Measurements from ENCODE around the gene MDH1B. TPM values are rescaled to one million over a fixed set of nuclear protein-coding genes. Genes with fewer than 3 reads are reported as not detected.
"Not testable (repeated sequence)": the region's sequence is repeated elsewhere in the genome, so short reads cannot be mapped to it uniquely, and the experiment has no call there.

Gene MDH1B
- total RNA-seq, 1 experiment from 2014 or later = 0.85 TPM

- CTCF ChIA-PET; H3K4me3 ChIP-seq (ENCODE audit: low read depth in 2 of 2, low read length in 2 of 2); H3K27me3 ChIP-seq (ENCODE audit: control insufficient read depth, insufficient read depth, low read length); H3K36me3 ChIP-seq (ENCODE audit: control insufficient read depth, insufficient read depth, low read length); DNase-seq (ENCODE audit: low read depth, low spot score); H3K4me1 ChIP-seq (ENCODE audit: control insufficient read depth, insufficient read depth, low read length); ATAC-seq; BruUV-seq (replicated peaks); H3K9me3 ChIP-seq (ENCODE audit: control insufficient read depth, insufficient read depth, low read depth, low read length); POLR2A ChIA-PET; H3K27ac ChIP-seq (ENCODE audit: low read length); in situ Hi-C loops (cut with HindIII; ENCODE audit: low pct_unique_long_range_greater_than_20kb, low sequenced_read_pairs): not testable (repeated sequence)
- intact Hi-C loops (cut with micrococcal nuclease; ENCODE audit: unreplicated experiment) = loop anchor here (10.0 kb wide), 1 partner anchor 357 kb away; the partner anchor contains the start of gene KLF7
Measured at GRCh38 chr2:206807624-206808023, 42.5 kb upstream of the MDH1B start.

DNA sequence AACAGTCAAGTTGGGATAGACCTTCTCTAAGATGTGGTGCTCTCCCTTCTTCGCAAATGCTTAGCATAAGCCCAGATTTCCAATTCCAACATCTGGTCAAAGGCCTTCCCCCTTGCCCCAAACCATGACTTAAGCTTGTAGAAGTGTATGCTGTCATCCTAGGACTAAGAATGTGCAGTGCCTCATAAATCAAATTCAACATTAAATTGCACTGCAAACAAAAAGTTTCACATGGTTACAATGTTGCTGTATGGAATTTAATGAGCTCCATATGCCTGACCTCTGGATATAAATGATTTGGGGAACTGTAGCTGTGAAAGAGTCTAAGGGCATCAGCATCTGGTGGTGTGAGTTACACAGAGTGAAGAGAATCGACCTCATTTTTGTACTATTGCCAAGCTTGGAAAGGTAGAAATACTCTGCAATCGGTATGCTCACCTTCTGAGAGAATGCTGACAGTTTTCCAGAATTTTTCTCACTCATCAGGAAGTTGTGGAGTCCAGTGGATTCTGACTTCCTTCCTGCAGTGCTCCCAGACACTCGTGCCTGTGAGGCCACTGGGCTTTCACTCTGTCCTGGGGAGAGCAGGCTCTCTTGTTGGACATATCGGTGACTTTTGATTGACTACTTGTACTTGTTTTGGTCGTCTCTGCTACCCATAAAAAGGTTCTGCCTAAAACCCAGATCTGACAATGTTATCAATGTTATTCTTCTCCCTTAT, 40.9 kb upstream of the MDH1B start:
- H3K4me3 ChIP-seq (ENCODE audit: low read depth in 2 of 2, low read length in 2 of 2) = no peak overlapping the region
- ChIA-PET CTCF (no interaction called here), POLR2A (no interaction called here)
- H3K36me3 ChIP-seq (ENCODE audit: control insufficient read depth, insufficient read depth, low read length) = no peaks in the 10 kb centered on the region
- intact Hi-C loops (cut with micrococcal nuclease; ENCODE audit: unreplicated experiment) (loop anchor here (10.0 kb wide), 1 partner anchor 359 kb away; the partner anchor contains the start of gene KLF7), in situ Hi-C loops (cut with HindIII; ENCODE audit: low pct_unique_long_range_greater_than_20kb, low sequenced_read_pairs) (no loop called here)
- no peak overlapping the region for H3K27ac ChIP-seq (ENCODE audit: low read length)
- no TSS peak for BruUV-seq (replicated peaks)
- H3K4me1 ChIP-seq (ENCODE audit: control insufficient read depth, insufficient read depth, low read length) = no peaks in the 10 kb centered on the region
- H3K27me3 ChIP-seq (ENCODE audit: control insufficient read depth, insufficient read depth, low read length) = no peaks in the 10 kb centered on the region
- TF ChIP-seq SIN3A (IDR thresholded peaks at IDR 0.05; ENCODE audit: borderline replicate concordance, insufficient read depth, low read depth, low read length) (no peak), REST (IDR thresholded peaks at IDR 0.05; ENCODE audit: insufficient read depth in 1 of 2, low read depth in 2 of 2, low read length in 1 of 2) (no peak), POLR2AphosphoS5 (IDR thresholded peaks at IDR 0.05; ENCODE audit: low read depth, low read length) (no peak)
- H3K9me3 ChIP-seq (ENCODE audit: control insufficient read depth, insufficient read depth, low read depth, low read length) = no peaks in the 10 kb centered on the region
- no peak for ATAC-seq
- DNase-seq (ENCODE audit: low read depth, low spot score) = no peak

- H3K27me3 ChIP-seq (ENCODE audit: control insufficient read depth, insufficient read depth, low read length) = no peaks in the 10 kb centered on the region
- intact Hi-C loops (cut with micrococcal nuclease; ENCODE audit: unreplicated experiment) = loop anchor here (10.0 kb wide), 1 partner anchor 360 kb away; the partner anchor contains the start of gene KLF7
- H3K27ac ChIP-seq (ENCODE audit: low read length) = no peak overlapping the region
- in situ Hi-C loops (cut with HindIII; ENCODE audit: low pct_unique_long_range_greater_than_20kb, low sequenced_read_pairs) = no loop called here
- no peaks in the 10 kb centered on the region for H3K36me3 ChIP-seq (ENCODE audit: control insufficient read depth, insufficient read depth, low read length)
- no peaks in the 10 kb centered on the region for H3K4me1 ChIP-seq (ENCODE audit: control insufficient read depth, insufficient read depth, low read length)
- no peaks in the 10 kb centered on the region for H3K9me3 ChIP-seq (ENCODE audit: control insufficient read depth, insufficient read depth, low read depth, low read length)
- no peak overlapping the region for H3K4me3 ChIP-seq (ENCODE audit: low read depth in 2 of 2, low read length in 2 of 2)
- DNase-seq (ENCODE audit: low read depth, low spot score) (no peak), ATAC-seq (no peak)
- no TSS peak for BruUV-seq (replicated peaks)
- CTCF ChIA-PET = interaction anchor here (0.7 kb wide), 1 partner anchor 436 kb away, joined by 5 read pairs; no protein-coding TSS in a partner anchor
- TF ChIP-seq CTCF (IDR thresholded peaks at IDR 0.05) = no peak
- TF ChIP-seq REST (IDR thresholded peaks at IDR 0.05; ENCODE audit: insufficient read depth in 1 of 2, low read depth in 2 of 2, low read length in 1 of 2) = no peak
- TF ChIP-seq POLR2AphosphoS5 (IDR thresholded peaks at IDR 0.05; ENCODE audit: low read depth, low read length) = no peak
- TF ChIP-seq TCF7L2 (IDR thresholded peaks at IDR 0.05; ENCODE audit: low read depth, low read length) = no peak
- no peak for TF ChIP-seq SIN3A (IDR thresholded peaks at IDR 0.05; ENCODE audit: borderline replicate concordance, insufficient read depth, low read depth, low read length)
- POLR2A ChIA-PET = no interaction called here
Measured at GRCh38 chr2:206804326-206804725, 39.2 kb upstream of the MDH1B start.
